A549 (cell line): Measurements from ENCODE around the gene SPATA31D4. TPM values are rescaled to one million over a fixed set of nuclear protein-coding genes. Genes with fewer than 3 reads are reported as not detected.

Source experiments
- ATAC-seq, 2 experiments: fragments of 200-7000 bp in 1 of 2; fragments of >200 bp in 1 of 2; cut with Nextera tagmentation in 1 of 2; cut with Tn5 transposase in 1 of 2; 3 replicates each; pipeline versions ENCODE4 v1.8.0 to v1.9.1; 2018 to 2020; ENCODE audit warnings: mild to moderate bottlenecking in 1 of 2, moderate library complexity in 1 of 2
- CTCF ChIA-PET: fragments of 300-600 bp; sonication (Branson Sonifier 250); formaldehyde crosslinking; extraction: SDS; loops from one replicate; lab custom pipeline; 2021; ENCODE audit warnings: antibody characterized with exemption, inconsistent platforms; lab: Yijun Ruan, JAX
- POLR2A ChIA-PET: fragments of 350-600 bp; formaldehyde crosslinking; extraction: SDS; loops from one replicate; lab custom pipeline; 2021; ENCODE audit warnings: antibody characterized with exemption, inconsistent platforms; lab: Yijun Ruan, JAX
- DNase-seq, 2 experiments: peaks; one replicate each; pipeline versions ENCODE4 v3.0.0 to v3.0.0-alpha.2; 2011 to 2016; ENCODE audit warnings: low read depth in 1 of 2, low spot score in 1 of 2
- FAIRE-seq: peaks from 2 replicates; lab custom pipeline; 2011; peaks lifted over from hg19 to GRCh38; lab: Jason Lieb, UNC
- H3K27ac ChIP-seq, 2 experiments: fragments of >200 bp; sonication (Bioruptor Twin); formaldehyde crosslinking; 3 replicates each; pipeline ENCODE4 v1.5.1; 2016 to 2017
- H3K4me1 ChIP-seq: fragments of >200 bp; sonication (Bioruptor Twin); formaldehyde crosslinking; 3 replicates; pipeline ENCODE4 v1.6.1; 2016
- H3K4me2 ChIP-seq: fragments of >200 bp; sonication (Bioruptor Twin); formaldehyde crosslinking; 3 replicates; pipeline ENCODE4 v1.6.1; 2016
- H3K4me3 ChIP-seq: fragments of >200 bp; sonication (Bioruptor Twin); formaldehyde crosslinking; 3 replicates; pipeline ENCODE4 v1.5.1; 2016
- H3K9me3 ChIP-seq: fragments of >200 bp; sonication (Bioruptor Twin); formaldehyde crosslinking; 3 replicates; pipeline ENCODE4 v1.6.1; 2016
- BHLHE40 ChIP-seq: IDR thresholded peaks from 2 replicates; pipeline ENCODE4 v1.6.1; 2012; ENCODE audit warnings: low read depth, low read length, inconsistent platforms
- CBX8 ChIP-seq: fragments of 200-600 bp; sonication (generic); IDR thresholded peaks from 2 replicates; pipeline ENCODE4 v1.6.1; 2016
- CEBPB ChIP-seq, 2 experiments: fragments of >200 bp in 1 of 2; sonication (Bioruptor Twin) in 1 of 2; formaldehyde crosslinking in 1 of 2; IDR thresholded peaks; 2 replicates each; pipeline ENCODE4 v1.6.1; 2012 to 2016
- ELK1 ChIP-seq: fragments of 150-350 bp; IDR thresholded peaks from 2 replicates; pipeline ENCODE4 v1.6.1; 2014; ENCODE audit warnings: low read depth, mild to moderate bottlenecking, low read length
- EP300 ChIP-seq, 2 experiments: fragments of >200 bp; sonication (Bioruptor Twin); formaldehyde crosslinking; IDR thresholded peaks; 2 replicates in 1 of 2; 3 replicates in 1 of 2; pipeline ENCODE4 v1.6.1; 2016 to 2017
- ESRRA ChIP-seq: fragments of 150-350 bp; IDR thresholded peaks from 2 replicates; pipeline ENCODE4 v1.6.1; 2014; ENCODE audit warnings: mild to moderate bottlenecking, low read length, borderline replicate concordance
- GATA3 ChIP-seq: IDR thresholded peaks from 2 replicates; pipeline ENCODE4 v1.6.1; 2012; ENCODE audit warnings: borderline replicate concordance
- HDAC2 ChIP-seq: fragments of 200-600 bp; sonication (generic); IDR thresholded peaks from 2 replicates; pipeline ENCODE4 v1.6.1; 2016
- HEYL ChIP-seq: fragments of 250-450 bp; sonication (Bioruptor Pico); IDR thresholded peaks from 2 replicates; pipeline ENCODE4 v1.8.0; 2021; ENCODE audit warnings: mild to moderate bottlenecking, moderate library complexity
- HOXB5 ChIP-seq: fragments of 250-450 bp; sonication (Bioruptor Pico); IDR thresholded peaks from 2 replicates; pipeline ENCODE4 v1.5.0; 2020; ENCODE audit warnings: mild to moderate bottlenecking, moderate library complexity
- KDM5A ChIP-seq: fragments of 200-600 bp; sonication (generic); IDR thresholded peaks from 2 replicates; pipeline ENCODE4 v1.6.1; 2016; ENCODE audit warnings: antibody characterized with exemption, mild to moderate bottlenecking
- MAFK ChIP-seq: fragments of 450-650 bp; IDR thresholded peaks from 2 replicates; pipeline ENCODE4 v1.6.1; 2014; ENCODE audit not compliant: partially characterized antibody
- NFE2L2 ChIP-seq: fragments of 150-350 bp; conservative IDR thresholded peaks from 2 replicates; pipeline ENCODE4 v1.6.1; 2014; ENCODE audit warnings: low read length
- NPAS2 ChIP-seq: fragments of 250-450 bp; sonication (Bioruptor Pico); IDR thresholded peaks from 2 replicates; pipeline ENCODE4 v1.8.0; 2022; ENCODE audit warnings: mild to moderate bottlenecking, moderate library complexity, borderline replicate concordance
- NR3C1 ChIP-seq: fragments of >200 bp; sonication (Bioruptor Twin); formaldehyde crosslinking; IDR thresholded peaks from 3 replicates; pipeline ENCODE4 v1.6.1; 2017
- PHF8 ChIP-seq: fragments of 200-600 bp; sonication (generic); IDR thresholded peaks from 2 replicates; pipeline ENCODE4 v1.6.1; 2016; ENCODE audit warnings: low read depth, mild to moderate bottlenecking, antibody characterized with exemption, moderate library complexity, borderline replicate concordance
- POLR2AphosphoS2 ChIP-seq: conservative IDR thresholded peaks from 2 replicates; pipeline ENCODE4 v1.6.1; 2012; ENCODE audit warnings: low read length, improper control_type of control experiment, inconsistent platforms
- ZNF302 ChIP-seq: fragments of 250-450 bp; sonication (Bioruptor Pico); IDR thresholded peaks from 2 replicates; pipeline ENCODE4 v1.9.0; 2021; ENCODE audit warnings: inconsistent platforms, mild to moderate bottlenecking, moderate library complexity
- WGBS: methylation state at CpG from one replicate; pipeline ENCODE4 v1.1.6; 2017; ENCODE audit errors: missing lambda C conversion rate; 5-methylcytosine and 5-hydroxymethylcytosine counted together
- polyA plus RNA-seq, 4 experiments: library from polyadenylated mRNA; depleted of rRNA in 3 of 4; stranded (reverse); fragments of >200 nt; fragmentation: RNase III in 1 of 4; extraction: RNeasy Plus Mini Kit Qiagen cat#74134 plus additional on column Dnase treatment in 1 of 4; gene quantifications; 2 replicates in 3 of 4; 3 replicates in 1 of 4; pipeline ENCODE4 v1.2.3, GENCODE V29; 2011 to 2017
- TF ChIP-seq, protein P1 (sequence below): fragments of 250-450 bp; sonication (Bioruptor Pico); IDR thresholded peaks from 2 replicates; pipeline ENCODE4 v1.5.0; 2020; ENCODE audit warnings: low read depth, mild to moderate bottlenecking, moderate library complexity
- TF ChIP-seq, protein P2 (sequence below): fragments of >200 bp; sonication (Bioruptor Twin); formaldehyde crosslinking; IDR thresholded peaks from 3 replicates; pipeline ENCODE4 v1.6.1; 2016
- TF ChIP-seq, protein P3 (sequence below): fragments of 200-600 bp; sonication (generic); IDR thresholded peaks from 2 replicates; pipeline ENCODE4 v1.6.1; 2016; ENCODE audit warnings: antibody characterized with exemption, mild to moderate bottlenecking, moderate library complexity
- TF ChIP-seq, protein P4 (sequence below): IDR thresholded peaks from 2 replicates; pipeline ENCODE4 v1.6.1; 2012; ENCODE audit warnings: low read depth, borderline replicate concordance

The SPATA31D4 gene
- polyA plus RNA-seq, 2 of the 4 experiments (the other 2 are of a cell fraction): not detected

DNA sequence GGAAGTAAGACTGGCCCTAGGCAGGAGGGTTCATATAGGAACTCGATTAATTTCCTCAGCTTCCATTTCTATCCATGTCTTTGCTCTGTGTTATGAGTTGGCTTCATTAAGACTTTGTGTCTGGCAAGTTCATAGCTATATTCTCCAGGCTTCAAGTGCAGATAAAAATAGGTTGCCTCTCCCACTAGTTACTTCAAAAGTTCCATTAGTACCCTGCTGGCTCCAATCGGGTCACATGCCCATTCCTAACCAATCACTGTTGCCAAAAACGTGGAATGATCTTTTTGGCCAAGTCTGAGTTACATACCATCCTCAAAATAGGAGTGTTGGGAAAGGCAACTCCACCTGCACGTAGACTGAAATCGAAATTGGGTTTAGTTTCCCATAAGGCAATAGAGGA, 46.5 kb downstream of the SPATA31D4 start:
- ATAC-seq: no peak
- ChIA-PET POLR2A (no interaction called here), CTCF (interaction anchor here (0.7 kb wide), 1 partner anchor 150 kb away, joined by 3 read pairs; no protein-coding TSS in a partner anchor)
- H3K9me3 ChIP-seq: no peaks in the 10 kb centered on the region
- no peak for DNase-seq
- no peak overlapping the region for H3K27ac ChIP-seq
- no peak overlapping the region for H3K4me3 ChIP-seq
- no peaks in the 10 kb centered on the region for H3K4me1 ChIP-seq
- WGBS: 15% methylated on average over 5 of the region's 5 CpGs
- TF ChIP-seq ZNF302 (CRISPR knock-in tag): no peak
- TF ChIP-seq, protein P1, sequence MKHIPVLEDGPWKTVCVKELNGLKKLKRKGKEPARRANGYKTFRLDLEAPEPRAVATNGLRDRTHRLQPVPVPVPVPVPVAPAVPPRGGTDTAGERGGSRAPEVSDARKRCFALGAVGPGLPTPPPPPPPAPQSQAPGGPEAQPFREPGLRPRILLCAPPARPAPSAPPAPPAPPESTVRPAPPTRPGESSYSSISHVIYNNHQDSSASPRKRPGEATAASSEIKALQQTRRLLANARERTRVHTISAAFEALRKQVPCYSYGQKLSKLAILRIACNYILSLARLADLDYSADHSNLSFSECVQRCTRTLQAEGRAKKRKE (CRISPR knock-in tag): no peak
- no peak for FAIRE-seq
- H3K4me2 ChIP-seq: no peak overlapping the region

DNA sequence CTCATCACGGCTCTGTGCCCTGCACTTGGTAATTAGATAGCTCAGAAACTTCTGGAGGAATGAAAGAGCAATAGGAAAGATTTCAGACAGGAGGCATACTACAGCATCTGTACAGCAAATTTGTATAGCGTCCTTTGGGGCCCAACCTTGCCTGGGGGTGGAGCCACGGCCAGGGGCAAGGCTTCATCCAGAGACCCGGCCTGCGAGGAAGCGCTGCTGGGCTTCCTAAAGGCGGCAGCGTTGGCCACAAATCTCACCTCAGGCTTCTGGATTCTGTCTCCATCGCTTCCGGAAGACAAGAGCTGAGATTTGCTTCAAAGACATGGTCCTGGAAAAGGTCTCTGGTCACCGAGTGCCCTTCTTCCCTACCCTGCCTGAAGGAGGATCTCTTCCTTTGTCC, 48.1 kb downstream of the SPATA31D4 start:
- 81% methylated on average over 11 of the region's 11 CpGs for WGBS
- H3K9me3 ChIP-seq: no peaks in the 10 kb centered on the region
- POLR2A ChIA-PET: no interaction called here
- DNase-seq: no peak
- FAIRE-seq: no peak
- H3K4me2 ChIP-seq: no peak overlapping the region
- no peaks in the 10 kb centered on the region for H3K4me1 ChIP-seq
- no peak overlapping the region for H3K27ac ChIP-seq
- no peak for TF ChIP-seq NPAS2 (CRISPR knock-in tag)
- TF ChIP-seq GATA3: no peak
- no peak for TF ChIP-seq BHLHE40
- no peak for TF ChIP-seq NFE2L2
- TF ChIP-seq PHF8: no peak
- TF ChIP-seq EP300 (IDR thresholded peaks at IDR 0.05): no peak
- no peak for TF ChIP-seq HDAC2
- TF ChIP-seq KDM5A: no peak
- TF ChIP-seq NR3C1: no peak
- no peak for TF ChIP-seq HOXB5
- TF ChIP-seq MAFK: no peak
- TF ChIP-seq, protein P2, sequence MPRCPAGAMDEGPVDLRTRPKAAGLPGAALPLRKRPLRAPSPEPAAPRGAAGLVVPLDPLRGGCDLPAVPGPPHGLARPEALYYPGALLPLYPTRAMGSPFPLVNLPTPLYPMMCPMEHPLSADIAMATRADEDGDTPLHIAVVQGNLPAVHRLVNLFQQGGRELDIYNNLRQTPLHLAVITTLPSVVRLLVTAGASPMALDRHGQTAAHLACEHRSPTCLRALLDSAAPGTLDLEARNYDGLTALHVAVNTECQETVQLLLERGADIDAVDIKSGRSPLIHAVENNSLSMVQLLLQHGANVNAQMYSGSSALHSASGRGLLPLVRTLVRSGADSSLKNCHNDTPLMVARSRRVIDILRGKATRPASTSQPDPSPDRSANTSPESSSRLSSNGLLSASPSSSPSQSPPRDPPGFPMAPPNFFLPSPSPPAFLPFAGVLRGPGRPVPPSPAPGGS: no peak
- TF ChIP-seq, protein P3, sequence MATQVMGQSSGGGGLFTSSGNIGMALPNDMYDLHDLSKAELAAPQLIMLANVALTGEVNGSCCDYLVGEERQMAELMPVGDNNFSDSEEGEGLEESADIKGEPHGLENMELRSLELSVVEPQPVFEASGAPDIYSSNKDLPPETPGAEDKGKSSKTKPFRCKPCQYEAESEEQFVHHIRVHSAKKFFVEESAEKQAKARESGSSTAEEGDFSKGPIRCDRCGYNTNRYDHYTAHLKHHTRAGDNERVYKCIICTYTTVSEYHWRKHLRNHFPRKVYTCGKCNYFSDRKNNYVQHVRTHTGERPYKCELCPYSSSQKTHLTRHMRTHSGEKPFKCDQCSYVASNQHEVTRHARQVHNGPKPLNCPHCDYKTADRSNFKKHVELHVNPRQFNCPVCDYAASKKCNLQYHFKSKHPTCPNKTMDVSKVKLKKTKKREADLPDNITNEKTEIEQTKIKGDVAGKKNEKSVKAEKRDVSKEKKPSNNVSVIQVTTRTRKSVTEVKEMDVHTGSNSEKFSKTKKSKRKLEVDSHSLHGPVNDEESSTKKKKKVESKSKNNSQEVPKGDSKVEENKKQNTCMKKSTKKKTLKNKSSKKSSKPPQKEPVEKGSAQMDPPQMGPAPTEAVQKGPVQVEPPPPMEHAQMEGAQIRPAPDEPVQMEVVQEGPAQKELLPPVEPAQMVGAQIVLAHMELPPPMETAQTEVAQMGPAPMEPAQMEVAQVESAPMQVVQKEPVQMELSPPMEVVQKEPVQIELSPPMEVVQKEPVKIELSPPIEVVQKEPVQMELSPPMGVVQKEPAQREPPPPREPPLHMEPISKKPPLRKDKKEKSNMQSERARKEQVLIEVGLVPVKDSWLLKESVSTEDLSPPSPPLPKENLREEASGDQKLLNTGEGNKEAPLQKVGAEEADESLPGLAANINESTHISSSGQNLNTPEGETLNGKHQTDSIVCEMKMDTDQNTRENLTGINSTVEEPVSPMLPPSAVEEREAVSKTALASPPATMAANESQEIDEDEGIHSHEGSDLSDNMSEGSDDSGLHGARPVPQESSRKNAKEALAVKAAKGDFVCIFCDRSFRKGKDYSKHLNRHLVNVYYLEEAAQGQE: no peak
- no peak for TF ChIP-seq ESRRA
- TF ChIP-seq, protein P1 (CRISPR knock-in tag): no peak
- no peak for ATAC-seq
- CTCF ChIA-PET: no interaction called here
- no peak overlapping the region for H3K4me3 ChIP-seq

- 66% methylated on average over 2 of the region's 2 CpGs for WGBS
- CTCF ChIA-PET: no interaction called here
- POLR2A ChIA-PET: no interaction called here
- DNase-seq (no peak), ATAC-seq (no peak), FAIRE-seq (no peak)
- H3K4me3 ChIP-seq: no peak overlapping the region
- H3K9me3 ChIP-seq: no peaks in the 10 kb centered on the region
- no peaks in the 10 kb centered on the region for H3K4me1 ChIP-seq
- no peak overlapping the region for H3K27ac ChIP-seq
- H3K4me2 ChIP-seq: no peak overlapping the region
- TF ChIP-seq, protein P3: no peak
- TF ChIP-seq EP300 (IDR thresholded peaks at IDR 0.05): no peak
- TF ChIP-seq POLR2AphosphoS2: no peak
- no peak for TF ChIP-seq NFE2L2
- TF ChIP-seq, protein P4, sequence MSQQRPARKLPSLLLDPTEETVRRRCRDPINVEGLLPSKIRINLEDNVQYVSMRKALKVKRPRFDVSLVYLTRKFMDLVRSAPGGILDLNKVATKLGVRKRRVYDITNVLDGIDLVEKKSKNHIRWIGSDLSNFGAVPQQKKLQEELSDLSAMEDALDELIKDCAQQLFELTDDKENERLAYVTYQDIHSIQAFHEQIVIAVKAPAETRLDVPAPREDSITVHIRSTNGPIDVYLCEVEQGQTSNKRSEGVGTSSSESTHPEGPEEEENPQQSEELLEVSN: no peak
- no peak for TF ChIP-seq HEYL (CRISPR knock-in tag)
- TF ChIP-seq CBX8: no peak
- no peak for TF ChIP-seq ELK1
- TF ChIP-seq CEBPB (IDR thresholded peaks at IDR 0.05): no peak
These were observed 51.0 kb downstream of the SPATA31D4 start for GRCh38 chr9:81979196-81979595.
